ENCODE measurements around the gene JARID2.

Gene JARID2

GRCh38 chr6:15382712-15383111 lies 136.8 kb downstream of the JARID2 start:
- no peak for DNase-seq

- no peak for DNase-seq
Observed at GRCh38 chr6:15384901-15385300, 139.0 kb downstream of the JARID2 start.

GRCh38 chr6:15385521-15385920 lies 139.7 kb downstream of the JARID2 start:
- DNase-seq, result no peak

- no peak for DNase-seq
Observed at GRCh38 chr6:15386110-15386755, 140.4 kb downstream of the JARID2 start.

GRCh38 chr6:15386756-15387112 lies 140.9 kb downstream of the JARID2 start:
- DNase-seq, result no peak

- no peak for DNase-seq
Observed at GRCh38 chr6:15387118-15387517, 141.2 kb downstream of the JARID2 start.

GRCh38 chr6:15389084-15389764 lies 143.4 kb downstream of the JARID2 start:
- peak; percentile 53 for DNase-seq

GRCh38 chr6:15389765-15390723 lies 144.2 kb downstream of the JARID2 start:
- DNase-seq, result peak; percentile 56

- no peak for DNase-seq
Observed at GRCh38 chr6:15391500-15391899, 145.6 kb downstream of the JARID2 start.

GRCh38 chr6:15392182-15392581 lies 146.3 kb downstream of the JARID2 start:
- no peak for DNase-seq

GRCh38 chr6:15393605-15394004 lies 147.7 kb downstream of the JARID2 start:
- no peak for DNase-seq

GRCh38 chr6:15395087-15395486 lies 149.2 kb downstream of the JARID2 start:
- no peak for DNase-seq

GRCh38 chr6:15396808-15397207 lies 150.9 kb downstream of the JARID2 start:
- DNase-seq, result no peak

GRCh38 chr6:15398633-15399275 lies 152.9 kb downstream of the JARID2 start:
- DNase-seq, result no peak

GRCh38 chr6:15399641-15400470 lies 154.0 kb downstream of the JARID2 start:
- DNase-seq, result peak; percentile 89

GRCh38 chr6:15400572-15401004 lies 154.7 kb downstream of the JARID2 start:
- peak; percentile 78 for DNase-seq

- no peak for DNase-seq
Observed at GRCh38 chr6:15401120-15401519, 155.3 kb downstream of the JARID2 start.

GRCh38 chr6:15401769-15402250 lies 155.9 kb downstream of the JARID2 start:
- DNase-seq, result no peak

GRCh38 chr6:15402406-15403045 lies 156.7 kb downstream of the JARID2 start:
- no peak for DNase-seq

GRCh38 chr6:15403094-15403755 lies 157.4 kb downstream of the JARID2 start:
- no peak for DNase-seq

GRCh38 chr6:15404685-15404980 lies 158.8 kb downstream of the JARID2 start:
- DNase-seq, result no peak
